CD14-positive monocyte (primary cell): ENCODE measurements around the gene ESRRB. TPM values are rescaled to one million over a fixed set of nuclear protein-coding genes. Genes with fewer than 3 reads are reported as not detected.
A peak's percentile ranks its signal among the peaks of the same experiment; 100 is the strongest.

Experiments
- DNase-seq, 3 donors: peaks; one replicate each; pipeline ENCODE4 v3.0.0-alpha.2; 2011 to 2022
- H2AFZ ChIP-seq: 2 replicates; pipeline ENCODE4 v1.6.0; 2012; ENCODE audit warnings: mild to moderate bottlenecking, low read depth, low read length, inconsistent platforms; ENCODE audit not compliant: insufficient read depth, poor library complexity, severe bottlenecking
- H3K27ac ChIP-seq, 2 donors: 1 replicate in 1 of 2; 2 replicates in 1 of 2; pipeline ENCODE4 v1.5.1; 2012 to 2013; ENCODE audit warnings: low read length in 2 of 2, control low read depth in 1 of 2, inconsistent platforms in 1 of 2, low read depth in 1 of 2, mild to moderate bottlenecking in 1 of 2
- H3K27me3 ChIP-seq, 2 donors: one replicate each; pipeline versions ENCODE4 v1.6.0 to v1.6.1; 2011 to 2013; ENCODE audit warnings: low read length in 2 of 2; ENCODE audit not compliant: control insufficient read depth in 2 of 2, insufficient read depth in 2 of 2
- H3K36me3 ChIP-seq, 2 donors: replicated peaks in 1 of 2; 1 replicate in 1 of 2; 2 replicates in 1 of 2; pipeline versions ENCODE4 v1.5.1 to v1.6.1; 2012 to 2013; ENCODE audit warnings: low read length in 2 of 2, control low read depth in 1 of 2, inconsistent platforms in 1 of 2, mild to moderate bottlenecking in 1 of 2; ENCODE audit not compliant: insufficient read depth in 2 of 2, control insufficient read depth in 1 of 2
- H3K4me1 ChIP-seq, 2 donors: 1 replicate in 1 of 2; 2 replicates in 1 of 2; pipeline versions ENCODE4 v1.5.1 to v1.6.1; 2012 to 2013; ENCODE audit warnings: low read length in 2 of 2, control low read depth in 1 of 2, inconsistent platforms in 1 of 2, mild to moderate bottlenecking in 1 of 2, moderate library complexity in 1 of 2; ENCODE audit not compliant: insufficient read depth in 2 of 2, control insufficient read depth in 1 of 2
- H3K4me2 ChIP-seq: replicated peaks from 2 replicates; pipeline ENCODE3; 2012; ENCODE audit warnings: low read length, moderate library complexity, mild to moderate bottlenecking; ENCODE audit not compliant: poor library complexity, severe bottlenecking; ENCODE audit errors: extremely low read depth
- H3K4me3 ChIP-seq, 3 experiments: fragments of 200-600 bp in 1 of 3; sonication (generic) in 1 of 3; replicated peaks in 1 of 3; 1 replicate in 2 of 3; 2 replicates in 1 of 3; pipeline ENCODE4 v1.5.1; 2011 to 2013; ENCODE audit warnings: low read length in 3 of 3, mild to moderate bottlenecking in 3 of 3, control low read depth in 2 of 3, low read depth in 2 of 3, inconsistent platforms in 1 of 3, moderate library complexity in 1 of 3
- H3K79me2 ChIP-seq: 2 replicates; pipeline ENCODE4 v1.6.0; 2012; ENCODE audit warnings: mild to moderate bottlenecking, control low read depth, inconsistent platforms, low read length, moderate library complexity; ENCODE audit not compliant: insufficient read depth
- H3K9ac ChIP-seq: 2 replicates; pipeline ENCODE4 v1.6.0; 2017; ENCODE audit warnings: low read length, mild to moderate bottlenecking; ENCODE audit not compliant: insufficient read depth, poor library complexity, severe bottlenecking
- H3K9me3 ChIP-seq, 2 donors: replicated peaks in 1 of 2; 1 replicate in 1 of 2; 2 replicates in 1 of 2; pipeline versions ENCODE4 v1.5.1 to v1.6.1; 2012 to 2013; ENCODE audit warnings: low read length in 2 of 2, control low read depth in 1 of 2; ENCODE audit not compliant: control insufficient read depth in 1 of 2, insufficient read depth in 1 of 2
- H4K20me1 ChIP-seq: 2 replicates; pipeline ENCODE4 v1.6.0; 2012; ENCODE audit warnings: mild to moderate bottlenecking, low read length, control low read depth, moderate library complexity; ENCODE audit not compliant: insufficient read depth
- H3K27ac Mint-ChIP-seq, 7 donors: one replicate each; pipeline ENCODE4 v1.8.0; 2020; ENCODE audit warnings: mild to moderate bottlenecking in 7 of 7, mixed read lengths in 7 of 7, moderate library complexity in 6 of 7, inconsistent platforms in 2 of 7
- H3K27me3 Mint-ChIP-seq, 3 donors: one replicate each; pipeline ENCODE4 v1.8.0; 2021 to 2022; ENCODE audit warnings: low read depth in 3 of 3, mild to moderate bottlenecking in 3 of 3, mixed read lengths in 3 of 3, moderate library complexity in 3 of 3, inconsistent platforms in 1 of 3
- H3K36me3 Mint-ChIP-seq, 2 donors: one replicate each; pipeline ENCODE4 v1.8.0; 2020; ENCODE audit warnings: mixed read lengths in 2 of 2, inconsistent platforms in 1 of 2, mild to moderate bottlenecking in 1 of 2
- H3K4me1 Mint-ChIP-seq: one replicate; pipeline ENCODE4 v1.8.0; 2020; ENCODE audit warnings: mild to moderate bottlenecking, mixed read lengths
- H3K4me3 Mint-ChIP-seq, 2 donors: one replicate each; pipeline ENCODE4 v1.8.0; 2020; ENCODE audit warnings: mild to moderate bottlenecking in 2 of 2, mixed read lengths in 2 of 2, moderate library complexity in 1 of 2
- H3K9me3 Mint-ChIP-seq, 7 donors: one replicate each; pipeline ENCODE4 v1.8.0; 2020 to 2022; ENCODE audit warnings: mixed read lengths in 7 of 7, mild to moderate bottlenecking in 6 of 7, moderate library complexity in 6 of 7, inconsistent platforms in 2 of 7
- WGBS: methylation state at CpG from one replicate; pipeline ENCODE4 v1.1.5; 2013; ENCODE audit warnings: missing lambda C conversion rate; ENCODE audit not compliant: insufficient coverage; 5-methylcytosine and 5-hydroxymethylcytosine counted together
- intact Hi-C, 2 donors: fragments of 100-400 bp; cut with micrococcal nuclease; formaldehyde crosslinking; loops; one replicate each; pipeline versions ENCODE4 v1.15.0 to v1.15.1; 2023
- polyA plus RNA-seq, 3 donors: library from polyadenylated mRNA; depleted of rRNA in 1 of 3; unstranded in 2 of 3; stranded (reverse) in 1 of 3; fragments of 300-500 nt in 2 of 3; fragments of >200 nt in 1 of 3; fragmentation: Illumina TruSeq in 2 of 3; gene quantifications; 1 replicate in 2 of 3; 2 replicates in 1 of 3; pipeline ENCODE4 v1.2.3, GENCODE V29; 2012 to 2021
- TF ChIP-seq, protein P1 (sequence below): fragments of 200-600 bp; IDR thresholded peaks from one replicate; pipeline ENCODE4 v1.8.0; 2022; ENCODE audit warnings: antibody characterized with exemption, mild to moderate bottlenecking

ESRRB gene
- polyA plus RNA-seq, 3 donors: 0.03 TPM; not detected in 2

- DNase-seq: no peak
- Histone ChIP-seq H3K4me2 (no peak overlapping the region), H3K36me3 (no peaks in the 10 kb centered on the region), H3K27ac (no peak overlapping the region), H3K79me2 (no peaks in the 10 kb centered on the region), H4K20me1 (no peaks in the 10 kb centered on the region), H3K9ac (no peak overlapping the region), H3K4me1 (no peaks in the 10 kb centered on the region), H3K4me3 (no peak overlapping the region), H3K27me3 (peaks cover 13 to 36% of the 10 kb centered on the region in 2 donors), H2AFZ (no peak overlapping the region), H3K9me3 (peaks cover 0 to 12% of the 10 kb centered on the region in 2 donors)
- intact Hi-C loops: no loop called here
- Mint-ChIP-seq H3K27ac (no peak overlapping the region), H3K4me1 (peaks cover 1% of the 10 kb centered on the region), H3K4me3 (peak overlapping the region in 1 of 2 donors; percentile 57), H3K9me3 (peaks cover 0 to 6% (median 0%) of the 10 kb centered on the region in 7 donors), H3K27me3 (peaks cover 40 to 52% (median 42%) of the 10 kb centered on the region in 3 donors), H3K36me3 (no peaks in the 10 kb centered on the region)
- TF ChIP-seq, protein P1, sequence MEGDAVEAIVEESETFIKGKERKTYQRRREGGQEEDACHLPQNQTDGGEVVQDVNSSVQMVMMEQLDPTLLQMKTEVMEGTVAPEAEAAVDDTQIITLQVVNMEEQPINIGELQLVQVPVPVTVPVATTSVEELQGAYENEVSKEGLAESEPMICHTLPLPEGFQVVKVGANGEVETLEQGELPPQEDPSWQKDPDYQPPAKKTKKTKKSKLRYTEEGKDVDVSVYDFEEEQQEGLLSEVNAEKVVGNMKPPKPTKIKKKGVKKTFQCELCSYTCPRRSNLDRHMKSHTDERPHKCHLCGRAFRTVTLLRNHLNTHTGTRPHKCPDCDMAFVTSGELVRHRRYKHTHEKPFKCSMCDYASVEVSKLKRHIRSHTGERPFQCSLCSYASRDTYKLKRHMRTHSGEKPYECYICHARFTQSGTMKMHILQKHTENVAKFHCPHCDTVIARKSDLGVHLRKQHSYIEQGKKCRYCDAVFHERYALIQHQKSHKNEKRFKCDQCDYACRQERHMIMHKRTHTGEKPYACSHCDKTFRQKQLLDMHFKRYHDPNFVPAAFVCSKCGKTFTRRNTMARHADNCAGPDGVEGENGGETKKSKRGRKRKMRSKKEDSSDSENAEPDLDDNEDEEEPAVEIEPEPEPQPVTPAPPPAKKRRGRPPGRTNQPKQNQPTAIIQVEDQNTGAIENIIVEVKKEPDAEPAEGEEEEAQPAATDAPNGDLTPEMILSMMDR: no peak
- WGBS: 12% methylated on average over 8 of the region's 27 CpGs
Measured at GRCh38 chr14:76329154-76329928, 46.6 kb upstream of the ESRRB start.

GRCh38 chr14:76329951-76330350, 46.0 kb upstream of the ESRRB start:
- DNase-seq: no peak
- peaks cover 40 to 52% (median 42%) of the 10 kb centered on the region in 3 donors for H3K27me3 Mint-ChIP-seq
- TF ChIP-seq, protein P1: no peak
- peaks cover 1% of the 10 kb centered on the region for H3K4me1 Mint-ChIP-seq
- H3K36me3 ChIP-seq: no peaks in the 10 kb centered on the region
- intact Hi-C loops: no loop called here
- no peak overlapping the region for H2AFZ ChIP-seq
- H3K9ac ChIP-seq: no peak overlapping the region
- H3K9me3 Mint-ChIP-seq: peaks cover 0 to 6% (median 0%) of the 10 kb centered on the region in 7 donors
- H3K9me3 ChIP-seq: peaks cover 0 to 12% of the 10 kb centered on the region in 2 donors
- H3K4me2 ChIP-seq: no peak overlapping the region
- H3K27me3 ChIP-seq: peaks cover 13 to 36% of the 10 kb centered on the region in 2 donors
- peak overlapping the region in 1 of 2 donors; percentile 43 for H3K4me3 Mint-ChIP-seq
- no peaks in the 10 kb centered on the region for H3K4me1 ChIP-seq
- 56% methylated on average over 5 of the region's 12 CpGs for WGBS
- H4K20me1 ChIP-seq: no peaks in the 10 kb centered on the region
- H3K27ac ChIP-seq: no peak overlapping the region
- no peaks in the 10 kb centered on the region for H3K79me2 ChIP-seq
- H3K36me3 Mint-ChIP-seq: no peaks in the 10 kb centered on the region
- no peak overlapping the region for H3K27ac Mint-ChIP-seq
- no peak overlapping the region for H3K4me3 ChIP-seq
